ENCODE data around the gene DEPDC5. TPM values are rescaled to one million over a fixed set of nuclear protein-coding genes. Genes with fewer than 3 reads are reported as not detected.

Gene DEPDC5
- total RNA-seq, 1 donor from 2014 or later: 13.0 TPM

DNA sequence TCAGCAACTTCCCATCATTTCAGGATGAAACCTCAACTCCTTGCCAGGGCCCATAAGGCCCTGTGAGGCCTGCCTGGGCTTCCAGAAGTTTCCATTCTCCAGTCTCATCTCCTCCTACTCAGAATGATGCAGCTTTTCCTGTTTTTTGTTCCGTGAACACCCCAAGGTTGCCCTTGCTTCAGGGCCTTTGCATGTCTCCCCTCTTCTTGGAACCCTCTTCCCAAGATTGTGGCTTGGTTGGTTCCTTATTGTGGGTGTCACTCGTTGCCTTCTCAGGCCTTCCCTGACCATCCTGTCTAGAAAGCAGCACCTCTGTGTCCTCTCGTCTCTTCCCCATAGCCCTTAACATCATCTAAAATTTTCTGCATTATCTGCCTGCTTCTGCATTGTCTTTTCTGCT, 167.3 kb downstream of the DEPDC5 start:
- Histone ChIP-seq H3K27ac (ENCODE audit: low read depth, low read length) (no peak overlapping the region), H3K9ac (ENCODE audit: low read length) (no peak overlapping the region), H3K36me3 (ENCODE audit: insufficient read depth, low read length) (no peaks in the 10 kb centered on the region), H3K9me3 (ENCODE audit: insufficient read depth, low read depth, low read length) (no peaks in the 10 kb centered on the region), H4K20me1 (ENCODE audit: insufficient read depth, low read length) (no peaks in the 10 kb centered on the region), H3K4me3 (ENCODE audit: insufficient read depth, low read depth, low read length) (no peak overlapping the region), H3K4me2 (ENCODE audit: low read length) (no peak overlapping the region), H3K4me1 (ENCODE audit: insufficient read depth, low read length) (no peaks in the 10 kb centered on the region), H3K79me2 (ENCODE audit: insufficient read depth, low read length) (no peaks in the 10 kb centered on the region), H3K27me3 (ENCODE audit: insufficient read depth, low read length) (no peaks in the 10 kb centered on the region), H2AFZ (ENCODE audit: low read depth, low read length) (no peak overlapping the region)
- Mint-ChIP-seq H3K4me1 (ENCODE audit: low read depth, unreplicated experiment) (peaks cover 8% of the 10 kb centered on the region), H3K4me3 (ENCODE audit: unreplicated experiment) (no peak overlapping the region), H3K9me3 (ENCODE audit: unreplicated experiment) (no peaks in the 10 kb centered on the region), H3K27ac (ENCODE audit: unreplicated experiment) (no peak overlapping the region), H3K36me3 (ENCODE audit: low read depth, unreplicated experiment) (peaks cover 4% of the 10 kb centered on the region), H3K27me3 (ENCODE audit: low read depth, unreplicated experiment) (peaks cover 21% of the 10 kb centered on the region)
- DNase-seq (ENCODE audit: low read depth) (no peak), FAIRE-seq (no peak)
- TF ChIP-seq EZH2 (IDR thresholded peaks at IDR 0.05; ENCODE audit: insufficient read depth, low read length): no peak
- no peak for TF ChIP-seq CTCF (IDR thresholded peaks at IDR 0.05; ENCODE audit: insufficient read depth, low read depth, low read length)

GRCh38 chr22:31922534-31922933, 168.7 kb downstream of the DEPDC5 start:
- Mint-ChIP-seq H3K27me3 (ENCODE audit: low read depth, unreplicated experiment) (peaks cover 14% of the 10 kb centered on the region), H3K4me3 (ENCODE audit: unreplicated experiment) (no peak overlapping the region), H3K4me1 (ENCODE audit: low read depth, unreplicated experiment) (peaks cover 10% of the 10 kb centered on the region), H3K27ac (ENCODE audit: unreplicated experiment) (no peak overlapping the region), H3K9me3 (ENCODE audit: unreplicated experiment) (no peaks in the 10 kb centered on the region), H3K36me3 (ENCODE audit: low read depth, unreplicated experiment) (peaks cover 4% of the 10 kb centered on the region)
- no peaks in the 10 kb centered on the region for H3K27me3 ChIP-seq (ENCODE audit: insufficient read depth, low read length)
- H3K27ac ChIP-seq (ENCODE audit: low read depth, low read length): no peak overlapping the region
- no peak for TF ChIP-seq CTCF (IDR thresholded peaks at IDR 0.05; ENCODE audit: insufficient read depth, low read depth, low read length)
- no peak for TF ChIP-seq EZH2 (IDR thresholded peaks at IDR 0.05; ENCODE audit: insufficient read depth, low read length)
- FAIRE-seq (no peak), DNase-seq (ENCODE audit: low read depth) (no peak)
- H4K20me1 ChIP-seq (ENCODE audit: insufficient read depth, low read length): no peaks in the 10 kb centered on the region
- no peaks in the 10 kb centered on the region for H3K4me1 ChIP-seq (ENCODE audit: insufficient read depth, low read length)
- H3K4me3 ChIP-seq (ENCODE audit: insufficient read depth, low read depth, low read length): no peak overlapping the region
- H3K79me2 ChIP-seq (ENCODE audit: insufficient read depth, low read length): no peaks in the 10 kb centered on the region
- H3K4me2 ChIP-seq (ENCODE audit: low read length): no peak overlapping the region
- no peaks in the 10 kb centered on the region for H3K36me3 ChIP-seq (ENCODE audit: insufficient read depth, low read length)
- H3K9ac ChIP-seq (ENCODE audit: low read length): no peak overlapping the region
- H2AFZ ChIP-seq (ENCODE audit: low read depth, low read length): no peak overlapping the region
- no peaks in the 10 kb centered on the region for H3K9me3 ChIP-seq (ENCODE audit: insufficient read depth, low read depth, low read length)

DNA sequence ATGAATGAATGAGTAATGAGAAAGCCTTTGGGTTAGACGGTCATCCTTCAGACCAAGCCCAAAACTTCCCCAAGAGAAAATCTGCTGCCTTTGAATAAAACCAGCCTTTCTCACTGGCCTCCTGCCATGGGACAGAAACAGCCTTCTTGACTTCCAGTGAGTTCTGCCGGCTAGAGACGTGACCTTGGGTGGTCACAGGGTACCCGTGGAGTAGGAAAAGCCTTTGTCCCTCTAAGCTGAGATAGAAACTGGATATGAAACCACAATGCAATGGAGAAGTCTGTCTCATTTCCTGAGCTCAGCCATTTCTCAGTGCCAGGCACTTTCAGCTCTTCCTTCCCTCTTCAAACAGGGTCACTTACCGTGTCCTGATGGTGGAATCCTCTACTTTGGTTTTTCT, 169.3 kb downstream of the DEPDC5 start:
- no peak overlapping the region for H3K9ac ChIP-seq (ENCODE audit: low read length)
- FAIRE-seq (no peak), DNase-seq (ENCODE audit: low read depth) (no peak)
- Mint-ChIP-seq H3K4me3 (ENCODE audit: unreplicated experiment) (no peak overlapping the region), H3K36me3 (ENCODE audit: low read depth, unreplicated experiment) (peaks cover 4% of the 10 kb centered on the region), H3K27ac (ENCODE audit: unreplicated experiment) (no peak overlapping the region), H3K9me3 (ENCODE audit: unreplicated experiment) (no peaks in the 10 kb centered on the region), H3K4me1 (ENCODE audit: low read depth, unreplicated experiment) (peaks cover 10% of the 10 kb centered on the region), H3K27me3 (ENCODE audit: low read depth, unreplicated experiment) (peaks cover 13% of the 10 kb centered on the region)
- no peaks in the 10 kb centered on the region for H3K79me2 ChIP-seq (ENCODE audit: insufficient read depth, low read length)
- no peaks in the 10 kb centered on the region for H4K20me1 ChIP-seq (ENCODE audit: insufficient read depth, low read length)
- H3K9me3 ChIP-seq (ENCODE audit: insufficient read depth, low read depth, low read length): no peaks in the 10 kb centered on the region
- H2AFZ ChIP-seq (ENCODE audit: low read depth, low read length): no peak overlapping the region
- H3K4me2 ChIP-seq (ENCODE audit: low read length): no peak overlapping the region
- H3K36me3 ChIP-seq (ENCODE audit: insufficient read depth, low read length): no peaks in the 10 kb centered on the region
- peaks cover 5% of the 10 kb centered on the region for H3K27me3 ChIP-seq (ENCODE audit: insufficient read depth, low read length)
- no peak overlapping the region for H3K27ac ChIP-seq (ENCODE audit: low read depth, low read length)
- H3K4me3 ChIP-seq (ENCODE audit: insufficient read depth, low read depth, low read length): no peak overlapping the region
- no peaks in the 10 kb centered on the region for H3K4me1 ChIP-seq (ENCODE audit: insufficient read depth, low read length)
- TF ChIP-seq CTCF (IDR thresholded peaks at IDR 0.05; ENCODE audit: insufficient read depth, low read depth, low read length): no peak
- TF ChIP-seq EZH2 (IDR thresholded peaks at IDR 0.05; ENCODE audit: insufficient read depth, low read length): no peak
